ENCODE data around the gene HIVEP1.

The HIVEP1 gene

GRCh38 chr6:12051861-12052368 is 39.8 kb downstream of the HIVEP1 start:
- DNase-seq: peak; percentile 29

DNA sequence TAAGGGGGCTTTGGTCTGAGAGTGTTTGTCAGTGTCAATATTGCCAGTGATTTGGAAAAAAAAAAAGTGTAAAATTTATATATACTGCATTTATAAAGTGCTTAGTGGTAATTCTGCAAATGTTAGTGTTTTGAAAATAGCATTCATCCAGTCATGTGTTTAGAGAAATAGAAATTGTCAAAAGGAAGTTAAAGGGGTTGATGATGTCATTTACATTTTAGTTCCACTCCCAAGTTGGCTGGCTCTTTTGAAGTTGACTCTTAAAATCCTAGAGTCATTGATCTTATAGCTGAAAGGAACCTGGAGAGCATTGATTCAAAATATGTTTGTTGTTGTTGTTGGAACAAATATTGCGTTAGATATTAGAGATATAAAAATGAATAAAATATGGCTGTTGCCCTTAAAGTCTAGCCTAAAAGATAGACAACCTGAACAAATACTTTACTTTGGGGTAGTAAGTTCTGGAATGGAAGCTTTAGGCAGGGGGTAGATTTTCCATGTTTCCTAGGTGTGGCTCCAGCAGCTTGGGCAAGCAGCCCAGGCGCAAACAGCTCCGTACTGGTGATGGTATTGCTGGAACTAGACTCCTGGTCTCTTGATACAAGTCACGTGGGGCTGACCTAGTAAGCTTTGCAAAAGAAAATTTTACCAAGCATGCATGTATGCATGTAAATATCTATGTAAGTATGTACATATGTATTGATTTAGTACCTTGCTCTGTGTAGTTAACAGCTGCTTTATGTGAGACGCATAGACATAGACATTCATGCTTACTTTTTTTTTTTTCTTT is 46.3 kb downstream of the HIVEP1 start:
- DNase-seq: no peak

GRCh38 chr6:12060780-12061609 is 48.9 kb downstream of the HIVEP1 start:
- DNase-seq: peak; percentile 80

- no peak for DNase-seq
These were observed 50.5 kb downstream of the HIVEP1 start for GRCh38 chr6:12062605-12063004.

DNA sequence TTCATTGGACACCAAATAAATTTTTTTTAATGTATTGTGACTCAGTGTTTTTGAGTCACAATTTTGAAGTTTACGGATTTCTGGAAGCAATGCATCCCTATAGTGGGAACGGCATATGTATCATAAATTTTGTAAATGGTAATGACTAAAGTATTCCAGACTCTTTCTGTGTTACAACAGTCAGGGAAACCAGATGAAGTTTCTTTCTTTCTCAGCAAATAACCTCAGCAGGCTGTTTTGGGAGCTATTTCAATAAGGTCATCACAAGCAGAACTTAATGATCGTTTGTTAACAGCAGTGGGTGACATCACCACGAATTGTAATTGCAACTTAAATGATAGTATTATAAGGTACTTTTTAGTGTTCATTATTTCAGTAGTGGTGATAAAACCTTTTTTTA is 52.0 kb downstream of the HIVEP1 start:
- DNase-seq: no peak

DNA sequence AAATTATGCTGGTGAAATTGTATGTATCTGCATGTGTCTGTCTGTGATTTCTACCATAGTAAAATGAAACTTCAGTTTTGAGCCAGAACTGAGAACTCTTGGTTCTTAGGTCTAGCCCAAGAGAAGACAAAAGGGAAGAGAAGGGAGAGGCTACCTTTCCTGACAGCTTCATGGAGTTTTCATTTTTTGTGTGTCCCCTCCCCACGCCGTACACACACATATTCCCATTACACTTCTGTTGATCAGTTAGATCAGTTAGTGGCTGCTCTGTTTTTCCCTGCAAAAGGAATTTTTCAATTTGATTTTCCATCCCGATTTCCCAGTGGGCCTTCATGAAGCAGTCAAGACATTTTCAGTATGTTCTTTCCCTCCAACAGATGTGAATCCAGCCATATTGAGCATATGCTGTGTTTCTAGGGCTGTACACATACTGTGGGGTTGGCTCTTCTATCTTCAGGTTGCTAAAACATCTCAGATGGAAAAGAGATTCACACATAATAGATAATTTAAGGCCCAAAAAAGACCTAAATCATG is 52.5 kb downstream of the HIVEP1 start:
- no peak for DNase-seq

- DNase-seq: no peak
These were observed 53.4 kb downstream of the HIVEP1 start for GRCh38 chr6:12065321-12066140.

DNA sequence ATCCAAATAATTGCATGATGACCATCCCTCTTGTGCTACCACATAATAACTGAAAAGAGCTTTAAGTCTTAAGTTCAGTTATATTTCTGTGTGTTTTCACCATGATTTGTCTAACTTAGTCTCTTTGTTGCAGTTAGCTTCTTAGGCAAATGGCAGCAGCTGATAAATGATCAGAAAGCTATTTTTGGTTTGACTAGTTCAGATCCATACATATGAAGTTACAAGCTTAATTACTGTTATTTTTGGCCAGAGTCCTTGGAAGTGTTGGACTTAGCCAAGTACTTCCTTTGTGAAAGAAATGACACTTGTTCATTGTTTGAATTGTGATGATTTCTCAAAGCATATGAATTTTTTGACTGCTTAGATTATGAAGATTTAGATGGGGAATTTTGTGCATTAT is 54.2 kb downstream of the HIVEP1 start:
- DNase-seq: no peak

DNA sequence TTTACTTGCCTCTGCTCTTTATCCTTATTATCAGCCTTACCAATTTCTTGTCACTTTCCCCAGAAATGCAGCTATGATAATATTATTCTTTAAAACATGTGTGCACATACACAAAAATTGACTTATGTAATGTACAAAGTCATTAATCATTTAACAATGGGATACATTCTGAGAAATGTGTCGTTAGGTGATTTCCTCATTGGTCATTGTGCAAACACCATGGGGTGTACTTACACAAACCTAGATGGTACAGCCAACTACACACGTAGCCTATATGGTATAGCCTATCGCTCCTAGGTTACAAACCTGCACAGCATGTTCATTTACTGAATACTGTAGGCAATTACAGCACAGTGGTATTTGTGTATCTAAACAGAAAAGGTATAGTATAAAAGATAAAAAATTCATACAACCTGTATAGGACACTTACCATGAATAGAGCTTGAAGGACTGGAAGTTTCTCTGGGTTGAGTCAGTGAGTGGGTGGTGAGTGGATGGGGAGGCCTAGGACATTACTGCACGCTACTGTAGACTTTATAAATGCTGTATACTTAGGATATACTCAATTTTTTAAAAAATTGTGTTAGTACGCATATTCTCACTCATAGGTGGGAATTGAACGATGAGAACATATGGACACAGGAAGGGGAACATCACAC is 56.9 kb downstream of the HIVEP1 start:
- no peak for DNase-seq

DNA sequence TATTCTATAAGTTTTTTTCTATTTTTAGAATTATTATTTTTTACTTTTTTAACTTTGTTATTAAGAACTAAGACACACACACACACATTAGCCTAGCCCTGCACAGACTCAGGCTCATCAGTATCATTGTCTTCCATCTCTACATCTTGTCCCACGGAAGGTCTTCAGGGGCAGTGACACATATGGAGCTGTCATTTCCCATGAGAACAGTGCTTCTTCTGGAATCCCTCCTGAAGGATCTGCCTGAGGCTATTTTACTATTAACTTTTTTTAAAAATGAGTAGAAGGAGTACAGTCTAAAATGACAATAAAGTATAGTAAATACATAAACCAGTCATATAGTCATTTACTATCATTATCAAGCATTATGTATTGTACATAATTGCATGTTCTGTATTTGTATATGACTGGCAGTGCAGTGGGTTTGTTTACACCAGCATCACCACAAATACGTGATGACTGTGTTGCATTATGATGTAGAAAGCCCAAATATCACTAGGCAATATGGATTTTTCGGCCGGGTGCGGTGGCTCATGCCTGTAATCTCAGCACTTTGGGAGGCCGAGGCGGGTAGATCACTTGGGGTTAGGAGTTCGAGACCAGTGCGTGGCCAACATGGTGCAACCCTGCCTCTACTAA is 57.9 kb downstream of the HIVEP1 start:
- DNase-seq: no peak

GRCh38 chr6:12071064-12071615 is 59.0 kb downstream of the HIVEP1 start:
- DNase-seq: no peak

- DNase-seq: no peak
These were observed 63.0 kb downstream of the HIVEP1 start for GRCh38 chr6:12075067-12075563.

GRCh38 chr6:12077021-12077710 is 65.1 kb downstream of the HIVEP1 start:
- no peak for DNase-seq

- no peak for DNase-seq
These were observed 65.9 kb downstream of the HIVEP1 start for GRCh38 chr6:12078014-12078413.

- DNase-seq: no peak
These were observed 69.7 kb downstream of the HIVEP1 start for GRCh38 chr6:12081771-12082170.

- no peak for DNase-seq
These were observed 70.3 kb downstream of the HIVEP1 start for GRCh38 chr6:12082368-12082767.

GRCh38 chr6:12083302-12083701 is 71.2 kb downstream of the HIVEP1 start:
- no peak for DNase-seq

DNA sequence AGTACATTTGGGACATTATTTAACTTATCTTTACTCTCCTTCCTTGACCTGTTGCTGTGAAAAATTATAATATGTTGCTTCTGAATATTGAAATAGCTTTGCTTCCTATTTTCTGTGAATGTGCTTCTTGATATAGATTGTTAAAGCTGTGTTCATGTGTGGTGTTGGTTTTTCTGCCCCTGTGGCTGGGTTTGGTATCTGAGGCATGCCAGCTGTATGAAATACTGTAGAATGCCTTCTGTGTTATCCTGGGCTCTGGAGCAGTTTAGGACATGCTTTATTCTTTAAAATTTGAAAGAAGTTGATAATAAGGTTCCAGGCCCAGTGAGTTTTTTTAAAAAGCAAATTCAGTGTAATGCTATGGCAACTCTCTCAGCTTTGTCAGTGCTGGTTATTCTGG is 71.7 kb downstream of the HIVEP1 start:
- DNase-seq: no peak

DNA sequence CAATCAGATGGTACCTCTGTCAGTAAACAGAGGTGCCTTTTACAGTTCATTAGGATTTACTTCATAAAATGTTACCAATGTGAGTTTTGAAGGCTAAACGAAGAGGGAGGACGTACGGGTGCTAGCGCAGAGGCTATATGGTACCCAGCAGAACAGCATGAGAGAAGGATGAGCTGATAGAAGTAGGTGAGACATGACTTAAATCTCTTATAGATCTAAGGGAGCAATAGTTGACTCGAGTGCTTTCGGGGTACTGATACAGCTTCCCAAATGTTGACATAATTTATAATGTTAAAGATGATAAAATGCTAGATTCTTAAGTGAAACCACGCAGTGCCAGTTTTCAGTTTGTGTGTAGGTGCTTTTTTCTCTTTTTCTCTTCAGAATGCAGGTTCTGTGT is 72.6 kb downstream of the HIVEP1 start:
- no peak for DNase-seq

DNA sequence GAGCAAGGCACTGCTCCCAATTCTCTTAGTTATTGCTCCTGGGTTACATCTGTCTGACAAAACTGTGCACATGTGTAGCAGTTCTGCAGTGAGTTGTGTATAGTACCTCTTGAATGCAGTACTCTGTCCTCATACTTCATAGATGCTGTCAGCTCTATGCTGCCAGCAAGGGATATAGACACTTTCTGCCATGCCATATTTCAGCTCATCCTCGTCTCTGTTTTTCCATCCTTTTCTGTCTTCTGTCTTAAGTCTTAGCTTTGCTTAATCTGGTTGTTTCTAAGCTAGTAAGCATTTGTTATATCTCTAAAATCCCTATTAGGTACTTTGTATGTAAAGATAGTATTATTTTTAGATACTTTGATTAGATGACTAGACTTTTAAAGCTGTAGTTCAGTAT is 76.4 kb downstream of the HIVEP1 start:
- DNase-seq: no peak

GRCh38 chr6:12090714-12091113 is 78.6 kb downstream of the HIVEP1 start:
- DNase-seq: no peak
